K562 (cell line): Measurements from ENCODE around the gene DALRD3. TPM values are rescaled to one million over a fixed set of nuclear protein-coding genes. Genes with fewer than 3 reads are reported as not detected.

ENCODE experiments used
- BMI1 ChIP-seq: fragments of 150-350 bp; IDR thresholded peaks from 2 replicates; pipeline ENCODE4 v1.6.1; 2014; ENCODE audit warnings: low read length
- CHD2 ChIP-seq: IDR thresholded peaks from 2 replicates; pipeline ENCODE4 v1.6.1; 2011; ENCODE audit warnings: low read depth, low read length
- HDAC1 ChIP-seq, 2 experiments: fragments of 450-650 bp; IDR thresholded peaks; 2 replicates each; pipeline ENCODE4 v1.6.1; 2016 to 2017; ENCODE audit warnings: inconsistent platforms in 1 of 2, mild to moderate bottlenecking in 1 of 2, moderate library complexity in 1 of 2
- HLTF ChIP-seq: fragments of 450-650 bp; IDR thresholded peaks from 2 replicates; pipeline ENCODE4 v1.6.1; 2016
- ILK ChIP-seq: fragments of 450-650 bp; IDR thresholded peaks from 2 replicates; pipeline ENCODE4 v1.6.1; 2016; ENCODE audit warnings: missing genetic modification characterization, low read depth, mild to moderate bottlenecking, missing compliant biosample characterization, moderate library complexity, borderline replicate concordance
- MTA3 ChIP-seq: fragments of 450-650 bp; formaldehyde crosslinking; IDR thresholded peaks from 2 replicates; pipeline ENCODE4 v1.6.1; 2017; ENCODE audit warnings: mild to moderate bottlenecking, borderline replicate concordance
- NBN ChIP-seq: fragments of 450-650 bp; IDR thresholded peaks from 2 replicates; pipeline ENCODE4 v1.6.1; 2016; ENCODE audit warnings: low read depth, mild to moderate bottlenecking
- NFRKB ChIP-seq: fragments of 450-650 bp; IDR thresholded peaks from 2 replicates; pipeline ENCODE4 v1.6.1; 2016; ENCODE audit warnings: low read depth
- PBX2 ChIP-seq, 2 experiments: IDR thresholded peaks in 1 of 2; conservative IDR thresholded peaks in 1 of 2; 2 replicates each; pipeline ENCODE4 v1.6.1; 2016; ENCODE audit warnings: low read depth in 2 of 2, mild to moderate bottlenecking in 1 of 2, missing compliant biosample characterization in 1 of 2, missing genetic modification characterization in 1 of 2, moderate library complexity in 1 of 2
- POLR3G ChIP-seq: IDR thresholded peaks from 2 replicates; pipeline ENCODE4 v1.6.1; 2011; ENCODE audit not compliant: insufficient read length, insufficient replicate concordance; ENCODE audit errors: extremely low read depth
- PRMT5 ChIP-seq: sonication (generic); formaldehyde crosslinking; IDR thresholded peaks from 2 replicates; pipeline ENCODE4 v1.5.0; 2020; ENCODE audit warnings: missing genetic modification reagents
- SLC30A9 ChIP-seq: fragments of 250-450 bp; sonication (Bioruptor Pico); IDR thresholded peaks from 2 replicates; pipeline ENCODE4 v1.8.0; 2022; ENCODE audit warnings: mild to moderate bottlenecking, moderate library complexity
- SMC3 ChIP-seq: conservative IDR thresholded peaks from 2 replicates; pipeline ENCODE4 v1.6.1; 2011; ENCODE audit warnings: low read depth, low read length, improper control_type of control experiment; ENCODE audit not compliant: insufficient read depth
- SRSF3 ChIP-seq: fragments of 200-400 bp; formaldehyde crosslinking; IDR thresholded peaks from 2 replicates; pipeline ENCODE4 v1.6.1; 2016; ENCODE audit warnings: mild to moderate bottlenecking, low read length, moderate library complexity; ENCODE audit not compliant: insufficient read depth
- ZNF121 ChIP-seq: sonication (generic); formaldehyde crosslinking; conservative IDR thresholded peaks from 2 replicates; pipeline ENCODE4 v1.8.0; 2022; ENCODE audit warnings: missing genetic modification reagents
- ZNF263 ChIP-seq: sonication (generic); formaldehyde crosslinking; IDR thresholded peaks from 2 replicates; pipeline ENCODE4 v1.8.0; 2022; ENCODE audit warnings: mild to moderate bottlenecking, missing genetic modification reagents, borderline replicate concordance
- ZNF395 ChIP-seq: fragments of 200-800 bp; sonication (Bioruptor generic); IDR thresholded peaks from 2 replicates; pipeline ENCODE4 v1.6.1; 2017; ENCODE audit warnings: missing genetic modification characterization, missing compliant biosample characterization
- ZNF57 ChIP-seq: fragments of 450-650 bp; formaldehyde crosslinking; IDR thresholded peaks from 2 replicates; pipeline ENCODE4 v1.4.0; 2020; ENCODE audit warnings: mild to moderate bottlenecking, moderate library complexity
- polyA plus RNA-seq, 8 experiments: library from polyadenylated mRNA; depleted of rRNA in 4 of 8; stranded (reverse) in 5 of 8; unstranded in 3 of 8; fragments of >200 nt; fragmentation: Nextera tagmentation in 2 of 8; fragmentation: Illumina TruSeq in 1 of 8; extraction: Ambion mirVana in 2 of 8; extraction: Trizol in 1 of 8; gene quantifications; 2 replicates each; pipeline versions ENCODE4 v1.2.1 to v1.2.3, GENCODE V29; 2011 to 2014; ENCODE audit warnings: inconsistent platforms in 1 of 8, missing spikeins in 1 of 8
- total RNA-seq, 7 experiments: library from RNA; depleted of rRNA in 6 of 7; stranded (reverse); fragments of >200 nt in 6 of 7; fragmentation: Illumina TruSeq in 2 of 7; extraction: Trizol in 2 of 7; gene quantifications; 2 replicates each; pipeline versions ENCODE4 v1.2.1 to v1.2.3, GENCODE V29; 2011 to 2021; ENCODE audit warnings: low replicate concordance in 1 of 7
- TF ChIP-seq, protein P1 (sequence below), 2 experiments: fragments of 450-650 bp in 1 of 2; IDR thresholded peaks; 2 replicates each; pipeline ENCODE4 v1.6.1; 2011 to 2017; ENCODE audit warnings: low read depth in 2 of 2, antibody characterized with exemption in 1 of 2, borderline replicate concordance in 1 of 2, low read length in 1 of 2, mild to moderate bottlenecking in 1 of 2, mixed read lengths in 1 of 2; ENCODE audit not compliant: control insufficient read depth in 1 of 2
- TF ChIP-seq, protein P2 (sequence below): fragments of 250-450 bp; sonication (Bioruptor Pico); IDR thresholded peaks from 2 replicates; pipeline ENCODE4 v1.6.1; 2021; ENCODE audit warnings: mild to moderate bottlenecking

DALRD3 gene
- total and polyA plus RNA-seq, 9 of the 15 experiments (the other 6 are each of a cell fraction or from before 2014, with no cell fraction given) = 6.6 to 31.3 (median 14.4) TPM

DNA sequence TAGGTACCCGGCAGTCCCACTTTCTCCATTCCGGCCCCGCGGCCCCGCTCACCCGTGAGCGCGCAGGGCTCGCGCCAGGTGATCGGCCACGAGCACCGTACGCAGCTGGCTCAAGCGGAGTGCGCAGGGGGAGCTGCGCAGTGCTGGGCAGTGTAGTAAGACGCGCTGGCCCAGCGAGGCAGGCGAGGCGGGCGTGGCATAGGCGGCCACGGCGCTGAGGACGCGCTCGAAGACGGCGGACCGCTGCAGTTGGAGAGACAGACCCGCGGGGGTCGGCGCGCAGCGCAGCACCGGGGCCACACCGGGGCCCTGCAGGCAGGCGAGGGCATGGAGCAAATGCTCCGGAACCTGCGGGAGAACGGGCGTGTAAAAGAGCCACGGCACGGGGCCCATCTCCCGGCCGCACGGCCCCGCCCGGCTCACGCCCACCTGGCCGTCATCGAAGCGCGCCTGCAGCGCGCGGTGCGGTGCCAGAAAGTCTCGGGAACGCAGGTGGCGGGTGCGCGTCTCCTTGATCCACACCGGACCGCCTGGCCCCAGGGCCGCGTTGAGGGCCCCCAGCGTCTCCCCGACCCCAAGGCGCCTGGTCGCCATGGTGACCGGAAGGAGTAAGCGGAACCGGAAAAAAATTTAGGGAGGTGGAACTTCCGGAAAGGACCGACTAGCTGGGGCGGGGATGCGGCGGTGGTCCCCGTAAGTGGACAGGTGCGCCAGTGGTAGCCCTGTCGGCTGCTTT, at the start of gene DALRD3 (continued):
- TF ChIP-seq, protein P1, sequence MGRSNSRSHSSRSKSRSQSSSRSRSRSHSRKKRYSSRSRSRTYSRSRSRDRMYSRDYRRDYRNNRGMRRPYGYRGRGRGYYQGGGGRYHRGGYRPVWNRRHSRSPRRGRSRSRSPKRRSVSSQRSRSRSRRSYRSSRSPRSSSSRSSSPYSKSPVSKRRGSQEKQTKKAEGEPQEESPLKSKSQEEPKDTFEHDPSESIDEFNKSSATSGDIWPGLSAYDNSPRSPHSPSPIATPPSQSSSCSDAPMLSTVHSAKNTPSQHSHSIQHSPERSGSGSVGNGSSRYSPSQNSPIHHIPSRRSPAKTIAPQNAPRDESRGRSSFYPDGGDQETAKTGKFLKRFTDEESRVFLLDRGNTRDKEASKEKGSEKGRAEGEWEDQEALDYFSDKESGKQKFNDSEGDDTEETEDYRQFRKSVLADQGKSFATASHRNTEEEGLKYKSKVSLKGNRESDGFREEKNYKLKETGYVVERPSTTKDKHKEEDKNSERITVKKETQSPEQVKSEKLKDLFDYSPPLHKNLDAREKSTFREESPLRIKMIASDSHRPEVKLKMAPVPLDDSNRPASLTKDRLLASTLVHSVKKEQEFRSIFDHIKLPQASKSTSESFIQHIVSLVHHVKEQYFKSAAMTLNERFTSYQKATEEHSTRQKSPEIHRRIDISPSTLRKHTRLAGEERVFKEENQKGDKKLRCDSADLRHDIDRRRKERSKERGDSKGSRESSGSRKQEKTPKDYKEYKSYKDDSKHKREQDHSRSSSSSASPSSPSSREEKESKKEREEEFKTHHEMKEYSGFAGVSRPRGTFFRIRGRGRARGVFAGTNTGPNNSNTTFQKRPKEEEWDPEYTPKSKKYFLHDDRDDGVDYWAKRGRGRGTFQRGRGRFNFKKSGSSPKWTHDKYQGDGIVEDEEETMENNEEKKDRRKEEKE (IDR thresholded peaks at IDR 0.05; ENCODE audit: borderline replicate concordance in 1 of 2, control insufficient read depth in 1 of 2, low read depth in 2 of 2, low read length in 1 of 2) = no peak
- no peak for TF ChIP-seq PRMT5 (CRISPR knock-in tag)
- no peak for TF ChIP-seq ZNF57 (CRISPR knock-in tag)
- no peak for TF ChIP-seq HLTF
- TF ChIP-seq ZNF121 = no peak; the same call in 1 of the 2 replicates
- no peak for TF ChIP-seq CHD2
- TF ChIP-seq SMC3 = no peak
- TF ChIP-seq NBN = no peak
- TF ChIP-seq HDAC1 (IDR thresholded peaks at IDR 0.05) = peak in 1 of 2 experiments; percentile 74; a peak in 2 of 4 replicates
- 0 out of 2 replicates have a peak, but pooled peaks have one; percentile 47 for TF ChIP-seq MTA3
- TF ChIP-seq, protein P2, sequence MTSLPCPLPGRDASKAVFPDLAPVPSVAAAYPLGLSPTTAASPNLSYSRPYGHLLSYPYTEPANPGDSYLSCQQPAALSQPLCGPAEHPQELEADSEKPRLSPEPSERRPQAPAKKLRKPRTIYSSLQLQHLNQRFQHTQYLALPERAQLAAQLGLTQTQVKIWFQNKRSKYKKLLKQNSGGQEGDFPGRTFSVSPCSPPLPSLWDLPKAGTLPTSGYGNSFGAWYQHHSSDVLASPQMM (CRISPR knock-in tag) = no peak
- TF ChIP-seq ZNF395 (CRISPR knock-in tag) = peak; percentile 65; the same call in 1 of the 2 replicates
- TF ChIP-seq POLR3G = no peak
- no peak for TF ChIP-seq SLC30A9 (CRISPR knock-in tag)
- TF ChIP-seq SRSF3 = no peak
- no peak for TF ChIP-seq NFRKB
- no peak for TF ChIP-seq PBX2 (CRISPR knock-in tag; IDR thresholded peaks at IDR 0.05; ENCODE audit: low read depth)
- TF ChIP-seq PBX2 (tag; conservative IDR thresholded peaks at IDR 0.05; ENCODE audit: low read depth) = no peak
- no peak for TF ChIP-seq BMI1
- no peak for TF ChIP-seq ZNF263
- no peak for TF ChIP-seq ILK (tag)
